PC-9 (cell line): ENCODE results near the gene GSTO2. TPM values are rescaled to one million over a fixed set of nuclear protein-coding genes. Genes with fewer than 3 reads are reported as not detected.

Experiments
- BruUV-seq: library from RNA; stranded (reverse); fragments of 400-500 nt; replicated peaks from 2 replicates; lab custom pipeline; 2021; lab: Mats Ljungman, UMichigan
- CTCF ChIA-PET: fragments of 300-600 bp; sonication (Branson Sonifier 250); formaldehyde crosslinking; loops from one replicate; lab custom pipeline; 2022; ENCODE audit warnings: antibody characterized with exemption; lab: Charles Lee
- POLR2A ChIA-PET: fragments of 300-600 bp; sonication (Branson Sonifier 250); formaldehyde crosslinking; loops from one replicate; lab custom pipeline; 2022; ENCODE audit warnings: antibody characterized with exemption; ENCODE audit not compliant: unreplicated experiment; lab: Charles Lee
- DNase-seq, 2 experiments: peaks; one replicate each; pipeline versions ENCODE4 v3.0.0 to v3.0.0-alpha.2; 2015 to 2022; ENCODE audit warnings: mixed read lengths in 1 of 2
- H2AFZ ChIP-seq: fragments of 200-600 bp; sonication (generic); 2 replicates; pipeline ENCODE4 v1.8.1; 2017; ENCODE audit warnings: antibody characterized with exemption
- H3F3A ChIP-seq: fragments of 200-600 bp; sonication (generic); 2 replicates; pipeline ENCODE4 v1.8.1; 2017; ENCODE audit warnings: antibody characterized with exemption, mild to moderate bottlenecking, low read depth; ENCODE audit not compliant: insufficient read depth
- H3K27ac ChIP-seq: fragments of 200-600 bp; sonication (generic); 2 replicates; pipeline ENCODE4 v1.6.1; 2016; ENCODE audit warnings: mixed run types
- H3K27me3 ChIP-seq: fragments of 200-600 bp; sonication (generic); 2 replicates; pipeline ENCODE4 v1.6.1; 2016; ENCODE audit warnings: low read depth, mixed run types; ENCODE audit not compliant: insufficient read depth
- H3K36me3 ChIP-seq: fragments of 200-600 bp; sonication (generic); 2 replicates; pipeline ENCODE4 v1.6.1; 2016; ENCODE audit warnings: low read depth, mixed run types
- H3K4me1 ChIP-seq: fragments of 200-600 bp; sonication (generic); replicated peaks from 2 replicates; pipeline ENCODE4 v1.6.1; 2016; ENCODE audit warnings: mixed run types; ENCODE audit not compliant: insufficient read depth
- H3K4me2 ChIP-seq: fragments of 200-600 bp; sonication (generic); 2 replicates; pipeline ENCODE4 v1.6.1; 2017; ENCODE audit warnings: mixed run types
- H3K4me3 ChIP-seq: fragments of 200-600 bp; sonication (generic); 2 replicates; pipeline ENCODE4 v1.6.1; 2016; ENCODE audit warnings: mixed run types
- H3K79me2 ChIP-seq: fragments of 200-600 bp; sonication (generic); 2 replicates; pipeline ENCODE4 v1.6.1; 2017; ENCODE audit warnings: low read depth, mixed run types
- H3K9me2 ChIP-seq: fragments of 200-600 bp; sonication (generic); 2 replicates; pipeline ENCODE4 v1.8.1; 2017; ENCODE audit warnings: mild to moderate bottlenecking; ENCODE audit not compliant: insufficient read depth
- H3K9me3 ChIP-seq: fragments of 200-600 bp; sonication (generic); 2 replicates; pipeline ENCODE4 v1.8.1; 2016; ENCODE audit warnings: low read depth; ENCODE audit not compliant: insufficient read depth
- H4K20me1 ChIP-seq: fragments of 200-600 bp; sonication (generic); 2 replicates; pipeline ENCODE4 v1.8.1; 2017; ENCODE audit not compliant: insufficient read depth
- EZH2 ChIP-seq: fragments of 200-600 bp; sonication (generic); IDR thresholded peaks from 2 replicates; pipeline ENCODE4 v1.8.0; 2017; ENCODE audit warnings: antibody characterized with exemption, low read depth
- intact Hi-C: fragments of 100-400 bp; cut with micrococcal nuclease; formaldehyde crosslinking; loops from one replicate; pipeline ENCODE4 v1.10.0; 2022; ENCODE audit not compliant: unreplicated experiment
- total RNA-seq: library from RNA; stranded (reverse); gene quantifications from 2 replicates; pipeline ENCODE4 v1.2.3, GENCODE V29; 2021
- TF ChIP-seq, protein P1 (sequence below): fragments of 200-600 bp; sonication (generic); conservative IDR thresholded peaks from 2 replicates; pipeline ENCODE4 v1.6.1; 2017; ENCODE audit warnings: mixed run types, antibody characterized with exemption, mild to moderate bottlenecking, moderate library complexity

Gene GSTO2
- total RNA-seq, 1 experiment from 2014 or later = 3.3 TPM

DNA sequence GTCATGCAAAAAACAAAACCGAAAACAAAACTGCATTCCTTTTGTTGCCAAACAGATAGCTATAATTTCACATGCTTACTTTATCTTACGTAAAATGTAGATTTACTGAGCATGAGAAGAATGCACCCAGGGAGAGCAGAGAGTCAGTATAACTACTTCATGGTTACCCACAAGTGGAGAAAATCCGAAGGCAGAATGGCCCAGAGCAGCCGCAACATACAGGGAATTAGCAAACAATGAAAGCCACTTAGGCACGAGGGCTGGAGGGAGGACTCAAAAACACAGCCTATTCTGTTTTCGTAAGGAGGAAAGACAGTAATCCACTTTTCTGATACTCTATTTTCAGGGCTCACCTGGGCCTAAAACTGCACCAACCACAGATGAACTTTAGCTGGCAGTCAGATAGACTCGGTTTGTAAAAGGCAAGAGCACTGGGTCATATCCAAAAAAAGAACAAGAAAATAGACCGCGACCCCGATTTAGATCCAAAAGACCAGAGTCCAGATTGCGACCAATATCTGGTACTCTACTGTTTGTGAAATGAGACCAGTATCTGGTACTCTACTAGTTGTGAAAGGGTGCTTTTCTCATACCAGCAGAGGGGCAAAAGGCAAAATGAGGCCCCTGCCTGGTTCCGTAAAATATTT is 68.0 kb downstream of the GSTO2 start:
- Histone ChIP-seq H2AFZ (peak overlapping the region; percentile 20; the same call in 1 of the 2 replicates), H3K79me2 (peaks cover 61% of the 10 kb centered on the region), H3K9me2 (no peaks in the 10 kb centered on the region), H3K4me3 (peak overlapping the region; percentile 92), H3K27ac (peak overlapping the region; percentile 94), H3K36me3 (no peaks in the 10 kb centered on the region), H4K20me1 (no peaks in the 10 kb centered on the region; the same call in 1 of the 2 replicates), H3K9me3 (no peaks in the 10 kb centered on the region), H3F3A (peaks cover 46% of the 10 kb centered on the region), H3K27me3 (no peaks in the 10 kb centered on the region), H3K4me1 (peaks cover 65% of the 10 kb centered on the region), H3K4me2 (peak overlapping the region; percentile 92)
- ChIA-PET POLR2A (interaction anchor here (0.6 kb wide), 1 partner anchor 14 kb away, joined by 5 read pairs; no protein-coding TSS in a partner anchor), CTCF (interaction anchor here (0.7 kb wide), 1 partner anchor 45 kb away, joined by 7 read pairs; no protein-coding TSS in a partner anchor)
- intact Hi-C loops = loop anchor here (1.0 to 10.0 kb wide), 2 partner anchors 9 to 442 kb away; no protein-coding TSS in a partner anchor
- TF ChIP-seq, protein P1, sequence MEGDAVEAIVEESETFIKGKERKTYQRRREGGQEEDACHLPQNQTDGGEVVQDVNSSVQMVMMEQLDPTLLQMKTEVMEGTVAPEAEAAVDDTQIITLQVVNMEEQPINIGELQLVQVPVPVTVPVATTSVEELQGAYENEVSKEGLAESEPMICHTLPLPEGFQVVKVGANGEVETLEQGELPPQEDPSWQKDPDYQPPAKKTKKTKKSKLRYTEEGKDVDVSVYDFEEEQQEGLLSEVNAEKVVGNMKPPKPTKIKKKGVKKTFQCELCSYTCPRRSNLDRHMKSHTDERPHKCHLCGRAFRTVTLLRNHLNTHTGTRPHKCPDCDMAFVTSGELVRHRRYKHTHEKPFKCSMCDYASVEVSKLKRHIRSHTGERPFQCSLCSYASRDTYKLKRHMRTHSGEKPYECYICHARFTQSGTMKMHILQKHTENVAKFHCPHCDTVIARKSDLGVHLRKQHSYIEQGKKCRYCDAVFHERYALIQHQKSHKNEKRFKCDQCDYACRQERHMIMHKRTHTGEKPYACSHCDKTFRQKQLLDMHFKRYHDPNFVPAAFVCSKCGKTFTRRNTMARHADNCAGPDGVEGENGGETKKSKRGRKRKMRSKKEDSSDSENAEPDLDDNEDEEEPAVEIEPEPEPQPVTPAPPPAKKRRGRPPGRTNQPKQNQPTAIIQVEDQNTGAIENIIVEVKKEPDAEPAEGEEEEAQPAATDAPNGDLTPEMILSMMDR = no peak
- TF ChIP-seq EZH2 = no peak
- BruUV-seq = TSS peak; percentile 45
- peak in 1 of 2 experiments; percentile 57 for DNase-seq

DNA sequence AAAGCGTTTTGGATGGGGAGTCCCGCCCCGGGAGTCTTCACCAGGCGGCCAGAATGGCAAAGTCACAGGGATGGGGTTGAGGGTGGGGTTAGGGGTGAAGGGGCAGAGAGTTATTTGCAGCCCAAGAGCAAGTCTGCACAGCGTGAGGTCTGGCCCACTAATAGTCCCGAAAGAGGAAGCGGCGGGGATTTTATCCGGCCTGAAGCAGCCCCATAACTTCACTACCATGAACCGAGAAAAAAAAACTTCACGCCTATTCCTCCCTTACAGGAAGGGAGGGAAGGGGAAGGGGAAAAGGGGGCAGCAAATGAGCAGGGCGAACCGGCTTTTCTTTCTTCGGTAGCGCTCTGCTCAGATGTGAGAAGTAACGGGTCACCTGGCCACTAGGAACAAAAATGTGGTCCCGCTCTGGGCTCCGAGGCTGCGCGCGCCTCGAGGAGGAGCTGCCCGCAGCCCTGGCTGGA is 68.6 kb downstream of the GSTO2 start:
- Histone ChIP-seq H3K9me3 (no peaks in the 10 kb centered on the region), H3K4me2 (peak overlapping the region; percentile 92), H3K4me3 (peak overlapping the region; percentile 92), H3K27me3 (no peaks in the 10 kb centered on the region), H2AFZ (peak overlapping the region; percentile 90), H3F3A (peaks cover 40% of the 10 kb centered on the region), H3K9me2 (no peaks in the 10 kb centered on the region), H3K27ac (peak overlapping the region; percentile 94), H3K79me2 (peaks cover 55% of the 10 kb centered on the region), H4K20me1 (no peaks in the 10 kb centered on the region; the same call in 1 of the 2 replicates), H3K36me3 (no peaks in the 10 kb centered on the region), H3K4me1 (peaks cover 59% of the 10 kb centered on the region)
- ChIA-PET CTCF (no interaction called here), POLR2A (interaction anchor here (0.6 kb wide), 1 partner anchor 14 kb away, joined by 5 read pairs; no protein-coding TSS in a partner anchor)
- no peak for DNase-seq
- intact Hi-C loops = loop anchor here (1.0 to 10.0 kb wide), 2 partner anchors 9 to 443 kb away; no protein-coding TSS in a partner anchor
- TF ChIP-seq EZH2 = no peak
- TF ChIP-seq, protein P1 = no peak
- no TSS peak for BruUV-seq

DNA sequence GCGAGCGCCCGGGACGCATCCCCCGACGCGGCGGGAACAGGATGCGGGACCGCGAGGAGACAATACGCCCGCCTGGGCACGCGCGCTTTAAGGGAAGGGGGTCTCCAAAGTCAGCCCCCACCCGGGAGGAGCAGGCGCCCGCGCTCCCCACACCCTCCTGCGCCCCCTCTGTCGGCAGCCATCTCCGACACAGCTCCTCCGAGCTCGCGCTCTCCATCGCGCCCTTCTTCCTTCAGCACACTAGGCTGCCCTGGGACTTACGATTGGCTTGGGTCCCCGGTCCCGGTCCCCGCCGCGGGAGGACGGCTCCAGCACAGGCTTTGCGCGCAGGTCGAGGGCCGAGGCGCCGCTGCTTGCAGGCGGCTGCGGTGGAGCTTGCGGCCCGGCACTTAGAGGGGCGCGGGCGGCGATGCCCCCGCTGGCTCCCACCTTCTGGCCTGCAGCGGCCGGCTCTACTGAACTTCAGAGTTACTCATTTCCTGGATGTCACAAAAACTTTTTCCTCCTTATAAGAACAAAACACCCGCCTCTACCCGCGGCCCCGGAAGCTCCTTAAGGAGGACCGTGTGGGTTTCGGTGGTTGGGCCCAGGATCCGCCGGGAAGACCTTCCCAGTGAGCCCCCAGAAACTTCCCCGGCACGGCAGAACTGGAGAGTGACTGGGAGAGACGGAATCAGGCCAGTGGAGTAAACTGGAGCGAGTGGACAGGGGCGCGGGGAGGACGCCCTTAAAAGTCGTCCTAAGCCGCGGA is 69.2 kb downstream of the GSTO2 start, which contains the start of gene ITPRIP:
TSS of gene ITPRIP (minus strand) at position 481 of the 751 bp plus-strand sequence. CDS start 22,414 bp downstream, outside the sequence.
- intact Hi-C loops = loop anchor here (1.0 to 10.0 kb wide), 2 partner anchors 10 to 443 kb away; no protein-coding TSS in a partner anchor
- H3K79me2 ChIP-seq = peaks cover 49% of the 10 kb centered on the region

More for the DNA sequence above, 69.2 kb downstream of the GSTO2 start, which contains the start of gene ITPRIP:
- Histone ChIP-seq H3K27me3 (no peaks in the 10 kb centered on the region), H3K36me3 (no peaks in the 10 kb centered on the region), H3K27ac (peak within 1 kb of the TSS; percentile 94), H3K4me3 (peak within 1 kb of the TSS; percentile 92), H3K9me2 (no peaks in the 10 kb centered on the region), H3F3A (peaks cover 36% of the 10 kb centered on the region), H3K9me3 (no peaks in the 10 kb centered on the region), H3K4me2 (peak within 1 kb of the TSS; percentile 92), H4K20me1 (no peaks in the 10 kb centered on the region; the same call in 1 of the 2 replicates), H2AFZ (peak within 1 kb of the TSS; percentile 90), H3K4me1 (peaks cover 53% of the 10 kb centered on the region)
- POLR2A ChIA-PET = interaction anchor here (0.6 kb wide), 3 partner anchors 13 to 256 kb away, joined by 3 to 5 read pairs (median 5); no protein-coding TSS in a partner anchor
- peak in 1 of 2 experiments; percentile 52 for DNase-seq
- no peak for TF ChIP-seq EZH2
- TF ChIP-seq, protein P1 = no peak; the same call in 1 of the 2 replicates
- no TSS peak for BruUV-seq
- CTCF ChIA-PET = interaction anchor here (0.6 kb wide), 1 partner anchor 52 kb away, joined by 4 read pairs; no protein-coding TSS in a partner anchor
